Trophoblast cell (in vitro differentiated cells and primary cell): Measurements from ENCODE around the gene SNX20.

Source experiments
- DNase-seq, 2 donors: peaks; one replicate each; pipeline ENCODE4 v3.0.0-alpha.2; 2016
- H2AFZ ChIP-seq: 2 replicates; pipeline ENCODE4 v1.6.1; 2013; ENCODE audit warnings: low read length, moderate library complexity, mild to moderate bottlenecking; ENCODE audit not compliant: insufficient read depth, poor library complexity
- H2AK5ac ChIP-seq: 2 replicates; pipeline ENCODE4 v1.6.1; 2013; ENCODE audit warnings: mild to moderate bottlenecking, low read length
- H2BK120ac ChIP-seq: 2 replicates; pipeline ENCODE4 v1.6.1; 2013; ENCODE audit warnings: low read length, mild to moderate bottlenecking, moderate library complexity; ENCODE audit not compliant: insufficient read depth, poor library complexity
- H2BK12ac ChIP-seq: 2 replicates; pipeline ENCODE4 v1.6.1; 2013; ENCODE audit warnings: mild to moderate bottlenecking, low read length, moderate library complexity
- H2BK5ac ChIP-seq: 2 replicates; pipeline ENCODE4 v1.6.1; 2013; ENCODE audit warnings: low read length, low read depth, moderate library complexity, mild to moderate bottlenecking; ENCODE audit not compliant: poor library complexity
- H3K14ac ChIP-seq: 2 replicates; pipeline ENCODE4 v1.6.1; 2013; ENCODE audit warnings: mild to moderate bottlenecking, low read length
- H3K18ac ChIP-seq: 2 replicates; pipeline ENCODE4 v1.6.1; 2013; ENCODE audit warnings: mild to moderate bottlenecking, low read length
- H3K23ac ChIP-seq: 2 replicates; pipeline ENCODE4 v1.6.1; 2013; ENCODE audit warnings: low read length
- H3K27ac ChIP-seq: 2 replicates; pipeline ENCODE4 v1.5.1; 2013; ENCODE audit warnings: low read depth, mild to moderate bottlenecking, inconsistent platforms, low read length, moderate library complexity
- H3K27me3 ChIP-seq: 2 replicates; pipeline ENCODE4 v1.6.1; 2013; ENCODE audit warnings: inconsistent platforms, mild to moderate bottlenecking, low read length, moderate library complexity; ENCODE audit not compliant: insufficient read depth
- H3K36me3 ChIP-seq, 2 experiments: 1 replicate in 1 of 2; 2 replicates in 1 of 2; pipeline ENCODE4 v1.6.1; 2013; ENCODE audit warnings: low read length in 2 of 2, mild to moderate bottlenecking in 2 of 2, moderate library complexity in 1 of 2; ENCODE audit not compliant: insufficient read depth in 2 of 2, control insufficient read depth in 1 of 2
- H3K4ac ChIP-seq: 2 replicates; pipeline ENCODE4 v1.6.1; 2013; ENCODE audit warnings: low read depth, mild to moderate bottlenecking, low read length, moderate library complexity
- H3K4me1 ChIP-seq, 2 experiments: 1 replicate in 1 of 2; 2 replicates in 1 of 2; pipeline ENCODE4 v1.6.1; 2013; ENCODE audit warnings: low read length in 2 of 2, mild to moderate bottlenecking in 2 of 2, moderate library complexity in 1 of 2; ENCODE audit not compliant: insufficient read depth in 2 of 2, control insufficient read depth in 1 of 2
- H3K4me2 ChIP-seq: 2 replicates; pipeline ENCODE4 v1.6.1; 2013; ENCODE audit warnings: inconsistent platforms, mild to moderate bottlenecking, low read length, moderate library complexity
- H3K4me3 ChIP-seq: 2 replicates; pipeline ENCODE4 v1.5.1; 2013; ENCODE audit warnings: mild to moderate bottlenecking, low read depth, low read length, inconsistent platforms
- H3K79me1 ChIP-seq: one replicate; pipeline ENCODE4 v1.6.1; 2013; ENCODE audit warnings: low read length
- H3K79me2 ChIP-seq: 2 replicates; pipeline ENCODE4 v1.6.1; 2013; ENCODE audit warnings: low read length, mild to moderate bottlenecking; ENCODE audit not compliant: control insufficient read depth, insufficient read depth, poor library complexity
- H3K9ac ChIP-seq: 2 replicates; pipeline ENCODE4 v1.6.1; 2013; ENCODE audit warnings: mild to moderate bottlenecking, low read length
- H3K9me3 ChIP-seq: 2 replicates; pipeline ENCODE4 v1.6.1; 2013; ENCODE audit warnings: low read depth, mild to moderate bottlenecking, control low read depth, inconsistent platforms, low read length; ENCODE audit not compliant: insufficient read depth
- H4K12ac ChIP-seq: 2 replicates; pipeline ENCODE4 v1.6.1; 2013; ENCODE audit warnings: low read depth, mild to moderate bottlenecking, low read length, moderate library complexity
- H4K8ac ChIP-seq: 2 replicates; pipeline ENCODE4 v1.6.1; 2013; ENCODE audit warnings: low read depth, mild to moderate bottlenecking, low read length, moderate library complexity
- H4K91ac ChIP-seq: one replicate; pipeline ENCODE4 v1.6.1; 2013; ENCODE audit warnings: low read depth, mild to moderate bottlenecking, low read length, moderate library complexity
- WGBS: extraction: QIAGEN DNeasy Blood & Tissue Kit; methylation state at CpG from one replicate; pipeline ENCODE4 v1.1.7; 2013; ENCODE audit warnings: missing lambda C conversion rate; ENCODE audit not compliant: insufficient read length, insufficient coverage; ENCODE audit errors: extremely low coverage; 5-methylcytosine and 5-hydroxymethylcytosine counted together

SNX20 gene

GRCh38 chr16:50624449-50624970 lies 56.6 kb downstream of the SNX20 start:
- no peak overlapping the region for H3K23ac ChIP-seq
- H3K79me2 ChIP-seq, result no peaks in the 10 kb centered on the region
- H3K79me1 ChIP-seq, result no peaks in the 10 kb centered on the region
- H2BK120ac ChIP-seq, result no peak overlapping the region
- H3K9me3 ChIP-seq, result no peaks in the 10 kb centered on the region
- H2BK12ac ChIP-seq, result no peak overlapping the region
- H3K9ac ChIP-seq, result no peak overlapping the region
- DNase-seq, result no peak
- no peak overlapping the region for H2AK5ac ChIP-seq
- no peak overlapping the region for H3K18ac ChIP-seq
- H3K14ac ChIP-seq, result no peak overlapping the region
- no peak overlapping the region for H4K91ac ChIP-seq
- H4K12ac ChIP-seq, result no peak overlapping the region
- H3K36me3 ChIP-seq, result peaks cover 0 to 3% of the 10 kb centered on the region in 2 experiments
- no peak overlapping the region for H3K4me3 ChIP-seq
- H4K8ac ChIP-seq, result no peak overlapping the region
- no peak overlapping the region for H3K4ac ChIP-seq
- H2BK5ac ChIP-seq, result no peak overlapping the region
- no peaks in the 10 kb centered on the region for H3K27me3 ChIP-seq
- no peak overlapping the region for H3K4me2 ChIP-seq
- H2AFZ ChIP-seq, result no peak overlapping the region
- WGBS, result no CpG with 5 or more reads among the region's 8 CpGs
- H3K4me1 ChIP-seq, result no peaks in the 10 kb centered on the region
- H3K27ac ChIP-seq, result no peak overlapping the region

- no peak overlapping the region for H3K23ac ChIP-seq
- no peaks in the 10 kb centered on the region for H3K4me1 ChIP-seq
- no peak overlapping the region for H2AFZ ChIP-seq
- no peaks in the 10 kb centered on the region for H3K9me3 ChIP-seq
- no CpG with 5 or more reads among the region's 16 CpGs for WGBS
- H3K36me3 ChIP-seq, result peaks cover 2 to 3% of the 10 kb centered on the region in 2 experiments
- no peak overlapping the region for H3K18ac ChIP-seq
- no peak overlapping the region for H2AK5ac ChIP-seq
- no peak for DNase-seq
- no peak overlapping the region for H2BK12ac ChIP-seq
- H3K9ac ChIP-seq, result no peak overlapping the region
- no peak overlapping the region for H3K4ac ChIP-seq
- no peak overlapping the region for H4K12ac ChIP-seq
- no peaks in the 10 kb centered on the region for H3K79me2 ChIP-seq
- H3K14ac ChIP-seq, result no peak overlapping the region
- no peak overlapping the region for H4K91ac ChIP-seq
- no peaks in the 10 kb centered on the region for H3K27me3 ChIP-seq
- H3K27ac ChIP-seq, result no peak overlapping the region
- H3K79me1 ChIP-seq, result no peaks in the 10 kb centered on the region
- no peak overlapping the region for H3K4me3 ChIP-seq
- H2BK5ac ChIP-seq, result no peak overlapping the region
- no peak overlapping the region for H2BK120ac ChIP-seq
- no peak overlapping the region for H3K4me2 ChIP-seq
- H4K8ac ChIP-seq, result no peak overlapping the region
Measured at GRCh38 chr16:50622643-50623369, 58.3 kb downstream of the SNX20 start.

- Histone ChIP-seq H3K23ac (no peak overlapping the region), H3K4ac (no peak overlapping the region), H3K9me3 (no peaks in the 10 kb centered on the region), H3K9ac (no peak overlapping the region), H3K4me2 (no peak overlapping the region), H3K4me1 (peaks cover 5% of the 10 kb centered on the region in 2 experiments), H2AK5ac (no peak overlapping the region), H3K18ac (no peak overlapping the region), H3K14ac (no peak overlapping the region), H4K12ac (no peak overlapping the region), H2AFZ (no peak overlapping the region), H4K91ac (no peak overlapping the region), H4K8ac (no peak overlapping the region), H2BK120ac (no peak overlapping the region), H3K27ac (no peak overlapping the region), H3K36me3 (peaks cover 2 to 3% of the 10 kb centered on the region in 2 experiments), H3K27me3 (no peaks in the 10 kb centered on the region), H2BK5ac (no peak overlapping the region), H2BK12ac (no peak overlapping the region), H3K79me1 (no peaks in the 10 kb centered on the region), H3K4me3 (no peak overlapping the region), H3K79me2 (no peaks in the 10 kb centered on the region)
- DNase-seq, result no peak
- no CpG with 5 or more reads among the region's 7 CpGs for WGBS
Measured at GRCh38 chr16:50622029-50622428, 59.1 kb downstream of the SNX20 start.
